Retinal pigment epithelial cell (primary cell): ENCODE measurements around the gene PPIP5K1.

Experiments
- DNase-seq: peaks from one replicate; pipeline ENCODE4 v3.0.0-alpha.2; 2010; ENCODE audit warnings: low read depth
- H3K4me3 ChIP-seq: 2 replicates; pipeline ENCODE4 v1.5.1; 2011; ENCODE audit warnings: mild to moderate bottlenecking, low read length, control low read depth, moderate library complexity
- TF ChIP-seq, protein P1 (sequence below): conservative IDR thresholded peaks from 2 replicates; pipeline ENCODE4 v1.5.1; 2011; ENCODE audit warnings: low read depth, low read length, control low read depth, inconsistent platforms

Gene PPIP5K1

GRCh38 chr15:43552986-43553385 lies 37.0 kb downstream of the PPIP5K1 start:
- no peak for DNase-seq
- no peak overlapping the region for H3K4me3 ChIP-seq
- TF ChIP-seq, protein P1, sequence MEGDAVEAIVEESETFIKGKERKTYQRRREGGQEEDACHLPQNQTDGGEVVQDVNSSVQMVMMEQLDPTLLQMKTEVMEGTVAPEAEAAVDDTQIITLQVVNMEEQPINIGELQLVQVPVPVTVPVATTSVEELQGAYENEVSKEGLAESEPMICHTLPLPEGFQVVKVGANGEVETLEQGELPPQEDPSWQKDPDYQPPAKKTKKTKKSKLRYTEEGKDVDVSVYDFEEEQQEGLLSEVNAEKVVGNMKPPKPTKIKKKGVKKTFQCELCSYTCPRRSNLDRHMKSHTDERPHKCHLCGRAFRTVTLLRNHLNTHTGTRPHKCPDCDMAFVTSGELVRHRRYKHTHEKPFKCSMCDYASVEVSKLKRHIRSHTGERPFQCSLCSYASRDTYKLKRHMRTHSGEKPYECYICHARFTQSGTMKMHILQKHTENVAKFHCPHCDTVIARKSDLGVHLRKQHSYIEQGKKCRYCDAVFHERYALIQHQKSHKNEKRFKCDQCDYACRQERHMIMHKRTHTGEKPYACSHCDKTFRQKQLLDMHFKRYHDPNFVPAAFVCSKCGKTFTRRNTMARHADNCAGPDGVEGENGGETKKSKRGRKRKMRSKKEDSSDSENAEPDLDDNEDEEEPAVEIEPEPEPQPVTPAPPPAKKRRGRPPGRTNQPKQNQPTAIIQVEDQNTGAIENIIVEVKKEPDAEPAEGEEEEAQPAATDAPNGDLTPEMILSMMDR: no peak

GRCh38 chr15:43552256-43552655 lies 37.8 kb downstream of the PPIP5K1 start:
- TF ChIP-seq, protein P1: no peak
- H3K4me3 ChIP-seq: no peak overlapping the region
- no peak for DNase-seq

DNA sequence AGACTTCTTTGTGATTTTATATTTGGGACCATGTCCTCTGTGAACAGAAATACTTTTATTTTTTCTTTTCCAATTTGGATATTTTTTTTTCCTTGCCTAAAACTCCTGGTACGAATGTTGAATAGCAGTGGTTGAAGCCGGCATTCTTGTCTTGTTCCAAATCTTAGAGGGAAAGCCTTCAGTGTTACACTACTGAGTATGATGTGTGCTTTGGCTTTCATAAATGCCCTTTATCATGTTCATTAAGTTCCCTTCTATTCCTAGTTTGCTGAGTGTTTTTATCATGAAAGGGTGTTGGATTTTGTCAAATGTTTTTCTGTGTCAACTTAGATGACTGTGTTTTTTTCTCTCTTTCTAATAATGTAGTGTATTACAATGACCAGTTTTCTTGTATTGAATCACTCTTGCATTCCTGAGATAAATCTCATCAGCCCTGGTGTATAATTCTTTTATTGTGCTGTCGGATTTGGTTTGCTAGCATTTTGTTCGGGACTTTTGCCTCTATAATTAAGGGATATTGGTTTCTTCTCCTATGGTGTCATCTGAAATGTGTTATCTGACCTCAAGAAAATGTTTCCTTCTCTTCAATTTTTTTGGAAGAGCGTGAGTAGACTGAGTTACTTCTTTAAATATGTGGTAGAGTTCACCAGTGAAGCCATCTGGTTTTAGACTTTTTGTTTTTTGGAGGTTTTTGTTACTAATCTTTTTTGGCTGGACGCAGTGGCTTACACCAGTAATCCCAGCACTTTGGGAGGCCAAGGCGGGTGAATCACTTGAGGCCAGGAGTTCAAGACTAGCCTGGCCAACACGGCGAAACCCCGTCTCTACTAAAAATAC lies 39.3 kb downstream of the PPIP5K1 start:
- no peak for DNase-seq
- TF ChIP-seq, protein P1: no peak
- no peak overlapping the region for H3K4me3 ChIP-seq

DNA sequence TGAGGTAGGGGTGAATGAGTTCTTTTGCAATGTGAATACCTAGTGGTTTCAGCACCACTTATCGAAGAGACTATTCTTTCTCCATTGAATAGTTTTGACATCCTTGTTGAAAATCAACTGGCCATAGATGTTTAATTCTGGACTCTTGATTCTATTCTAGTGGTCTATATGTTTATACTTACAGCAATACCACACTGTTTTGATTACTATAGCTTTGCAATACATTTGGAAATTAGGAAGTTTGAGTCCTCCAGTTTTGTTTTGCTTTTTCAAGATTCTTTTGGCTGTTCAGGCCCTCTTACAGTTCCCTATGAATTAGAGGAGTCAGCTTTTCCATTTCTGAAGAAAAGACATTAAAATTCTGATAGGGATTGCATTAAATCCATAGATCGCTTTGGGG lies 42.5 kb downstream of the PPIP5K1 start:
- TF ChIP-seq, protein P1: no peak
- no peak for DNase-seq
- H3K4me3 ChIP-seq: no peak overlapping the region

- TF ChIP-seq, protein P1: no peak
- H3K4me3 ChIP-seq: no peak overlapping the region
- no peak for DNase-seq
These were observed 44.6 kb downstream of the PPIP5K1 start for GRCh38 chr15:43545426-43545825.

GRCh38 chr15:43544266-43544665 lies 45.7 kb downstream of the PPIP5K1 start:
- DNase-seq: no peak
- TF ChIP-seq, protein P1: no peak
- no peak overlapping the region for H3K4me3 ChIP-seq

DNA sequence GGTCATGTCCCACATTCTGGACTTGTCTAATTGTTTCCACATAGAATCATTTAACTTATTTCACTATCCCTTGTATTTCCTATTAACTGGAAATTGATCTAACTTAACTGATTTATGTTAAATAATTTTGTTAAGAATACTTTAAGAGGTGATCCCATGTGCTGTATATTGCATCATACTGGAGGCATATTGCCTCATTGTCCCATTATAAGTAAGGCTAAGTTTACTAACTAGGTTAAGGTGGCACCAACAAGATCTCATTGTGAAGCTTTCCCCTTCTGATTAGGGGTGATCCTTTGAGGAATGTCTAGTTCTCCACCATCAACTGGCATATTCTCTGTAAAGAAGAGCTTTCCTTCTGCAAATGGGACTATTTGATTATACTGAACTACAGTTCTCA lies 48.2 kb downstream of the PPIP5K1 start:
- H3K4me3 ChIP-seq: no peak overlapping the region
- DNase-seq: no peak
- TF ChIP-seq, protein P1: no peak
